Right atrium auricular region (tissue), 2 donors: ENCODE measurements around the gene MIEF2. TPM values are rescaled to one million over a fixed set of nuclear protein-coding genes. Genes with fewer than 3 reads are reported as not detected.

Source experiments
- DNase-seq: peaks from one replicate; pipeline ENCODE4 v3.0.0-alpha.2; 2019; ENCODE audit warnings: low spot score
- H3K27ac ChIP-seq, 2 donors: fragments of 200-600 bp; sonication (generic); 1 replicate in 1 of 2; 2 replicates in 1 of 2; pipeline ENCODE4 v1.5.1; 2016 to 2019
- H3K27me3 ChIP-seq, 2 donors: fragments of 200-600 bp; sonication (generic); one replicate each; pipeline versions ENCODE4 v1.5.1 to v1.6.0; 2017 to 2019
- H3K36me3 ChIP-seq: fragments of 200-600 bp; sonication (generic); one replicate; pipeline ENCODE4 v1.5.1; 2016
- H3K4me1 ChIP-seq, 2 donors: fragments of 200-600 bp; sonication (generic); one replicate each; pipeline versions ENCODE4 v1.5.1 to v1.6.0; 2017 to 2019
- H3K4me3 ChIP-seq, 2 donors: fragments of 200-600 bp; sonication (generic); 1 replicate in 1 of 2; 2 replicates in 1 of 2; pipeline ENCODE4 v1.5.1; 2017 to 2019; ENCODE audit warnings: mild to moderate bottlenecking in 1 of 2, moderate library complexity in 1 of 2
- H3K9me3 ChIP-seq, 2 donors: fragments of 200-600 bp; sonication (generic); one replicate each; pipeline ENCODE4 v1.5.1; 2019
- CTCF ChIP-seq, 2 donors: fragments of 200-600 bp; sonication (generic); IDR thresholded peaks; one replicate each; pipeline ENCODE4 v1.5.1; 2019; ENCODE audit warnings: antibody characterized with exemption in 2 of 2
- total RNA-seq, 2 donors: library from RNA; depleted of rRNA; stranded (reverse); fragments of >200 nt; gene quantifications; one replicate each; pipeline ENCODE4 v1.1.0, GENCODE V29; 2016

Gene MIEF2
- total RNA-seq, 2 donors from 2014 or later, result 14.1 to 20.2 TPM

- H3K4me3 ChIP-seq, result no peak overlapping the region
- H3K36me3 ChIP-seq, result peaks cover 88% of the 10 kb centered on the region
- no peaks in the 10 kb centered on the region for H3K27me3 ChIP-seq
- peaks cover 0 to 27% of the 10 kb centered on the region in 2 donors for H3K4me1 ChIP-seq
- no peaks in the 10 kb centered on the region for H3K9me3 ChIP-seq
- no peak for TF ChIP-seq CTCF (IDR thresholded peaks at IDR 0.05)
- H3K27ac ChIP-seq, result no peak overlapping the region
- no peak for DNase-seq
Measured at GRCh38 chr17:18250708-18251107, 9.8 kb upstream of the MIEF2 start.

GRCh38 chr17:18251204-18251603, 9.3 kb upstream of the MIEF2 start:
- no peak for TF ChIP-seq CTCF (IDR thresholded peaks at IDR 0.05)
- Histone ChIP-seq H3K9me3 (no peaks in the 10 kb centered on the region), H3K4me1 (peaks cover 0 to 30% of the 10 kb centered on the region in 2 donors), H3K27ac (no peak overlapping the region), H3K4me3 (no peak overlapping the region), H3K27me3 (no peaks in the 10 kb centered on the region), H3K36me3 (peaks cover 88% of the 10 kb centered on the region)
- no peak for DNase-seq

- Histone ChIP-seq H3K4me3 (no peak overlapping the region), H3K4me1 (peaks cover 0 to 34% of the 10 kb centered on the region in 2 donors), H3K27me3 (no peaks in the 10 kb centered on the region), H3K36me3 (peaks cover 86% of the 10 kb centered on the region), H3K27ac (no peak overlapping the region), H3K9me3 (no peaks in the 10 kb centered on the region)
- TF ChIP-seq CTCF (IDR thresholded peaks at IDR 0.05), result no peak
- no peak for DNase-seq
Measured at GRCh38 chr17:18252160-18252559, 8.3 kb upstream of the MIEF2 start.

- Histone ChIP-seq H3K4me3 (no peak overlapping the region), H3K27ac (no peak overlapping the region), H3K36me3 (peaks cover 79% of the 10 kb centered on the region), H3K9me3 (no peaks in the 10 kb centered on the region), H3K27me3 (no peaks in the 10 kb centered on the region), H3K4me1 (peaks cover 0 to 30% of the 10 kb centered on the region in 2 donors)
- no peak for DNase-seq
- TF ChIP-seq CTCF (IDR thresholded peaks at IDR 0.05), result no peak
Measured at GRCh38 chr17:18253187-18253884, 7.1 kb upstream of the MIEF2 start.

- no peak for DNase-seq
- H3K27me3 ChIP-seq, result no peaks in the 10 kb centered on the region
- TF ChIP-seq CTCF (IDR thresholded peaks at IDR 0.05), result no peak
- peaks cover 0 to 26% of the 10 kb centered on the region in 2 donors for H3K4me1 ChIP-seq
- H3K36me3 ChIP-seq, result peaks cover 74% of the 10 kb centered on the region
- no peak overlapping the region for H3K4me3 ChIP-seq
- H3K9me3 ChIP-seq, result no peaks in the 10 kb centered on the region
- no peak overlapping the region for H3K27ac ChIP-seq
Measured at GRCh38 chr17:18253947-18254821, 6.3 kb upstream of the MIEF2 start.
